HG02642 (cell line): ENCODE data around the gene GALNT12.

Experiments used
- ATAC-seq: cut with Tn5 transposase; IDR thresholded peaks from one replicate; pipeline ENCODE4 v1.9.1; 2021; ENCODE audit warnings: mild to moderate bottlenecking; ENCODE audit not compliant: unreplicated experiment, poor library complexity

Gene GALNT12

GRCh38 chr9:98829766-98830165 lies 22.3 kb downstream of the GALNT12 start:
- no peak for ATAC-seq

GRCh38 chr9:98830554-98830953 lies 23.1 kb downstream of the GALNT12 start:
- ATAC-seq, result no peak

- no peak for ATAC-seq
Measured at GRCh38 chr9:98831696-98832095, 24.2 kb downstream of the GALNT12 start.

- ATAC-seq, result no peak
Measured at GRCh38 chr9:98832768-98833089, 25.3 kb downstream of the GALNT12 start.

- ATAC-seq, result no peak
Measured at GRCh38 chr9:98833090-98833956, 25.9 kb downstream of the GALNT12 start.

- ATAC-seq, result no peak
Measured at GRCh38 chr9:98834386-98834785, 26.9 kb downstream of the GALNT12 start.

- ATAC-seq, result no peak
Measured at GRCh38 chr9:98836206-98836605, 28.7 kb downstream of the GALNT12 start.

- no peak for ATAC-seq
Measured at GRCh38 chr9:98837516-98837915, 30.0 kb downstream of the GALNT12 start.

- ATAC-seq, result no peak
Measured at GRCh38 chr9:98838155-98838867, 30.8 kb downstream of the GALNT12 start.

GRCh38 chr9:98838868-98839565 lies 31.5 kb downstream of the GALNT12 start:
- ATAC-seq, result no peak

- no peak for ATAC-seq
Measured at GRCh38 chr9:98839724-98840123, 32.3 kb downstream of the GALNT12 start.

- ATAC-seq, result no peak
Measured at GRCh38 chr9:98842510-98842909, 35.0 kb downstream of the GALNT12 start.

GRCh38 chr9:98846081-98846480 lies 38.6 kb downstream of the GALNT12 start:
- no peak for ATAC-seq

- no peak for ATAC-seq
Measured at GRCh38 chr9:98846879-98847278, 39.4 kb downstream of the GALNT12 start.

- ATAC-seq, result peak; percentile 91
Measured at GRCh38 chr9:98848450-98849149, 41.1 kb downstream of the GALNT12 start.

GRCh38 chr9:98849563-98849962 lies 42.1 kb downstream of the GALNT12 start:
- no peak for ATAC-seq

- no peak for ATAC-seq
Measured at GRCh38 chr9:98850851-98851729, 43.6 kb downstream of the GALNT12 start.

GRCh38 chr9:98851730-98852459 lies 44.4 kb downstream of the GALNT12 start:
- no peak for ATAC-seq

GRCh38 chr9:98852460-98852734 lies 44.9 kb downstream of the GALNT12 start:
- ATAC-seq, result no peak
